SK-N-SH (cell line): ENCODE data around the gene ANXA7. TPM values are rescaled to one million over a fixed set of nuclear protein-coding genes. Genes with fewer than 3 reads are reported as not detected.
"Not testable (repeated sequence)": the region's sequence is repeated elsewhere in the genome, so short reads cannot be mapped to it uniquely, and the experiment has no call there.

Experiments
- CTCF ChIA-PET: fragments of 300-600, 350-600 bp; formaldehyde crosslinking; extraction: SDS; loops from one replicate; lab custom pipeline; 2021; lab: Yijun Ruan, JAX
- POLR2A ChIA-PET: fragments of 350-600 bp; sonication (Branson Sonifier 250); formaldehyde crosslinking; extraction: SDS; loops from one replicate; lab custom pipeline; 2020; ENCODE audit warnings: antibody characterized with exemption, inconsistent platforms; lab: Yijun Ruan, JAX
- DNase-seq: peaks from one replicate; pipeline ENCODE4 v3.0.0; 2012
- H2AFZ ChIP-seq: fragments of 200-600 bp; sonication (generic); 2 replicates; pipeline ENCODE4 v1.8.1; 2016; ENCODE audit warnings: antibody characterized with exemption, mild to moderate bottlenecking, low read depth
- H3F3A ChIP-seq: fragments of 200-600 bp; sonication (generic); replicated peaks from 2 replicates; pipeline ENCODE3; 2016; ENCODE audit warnings: antibody characterized with exemption, mild to moderate bottlenecking; ENCODE audit not compliant: insufficient read depth
- H3K27ac ChIP-seq, 2 experiments: fragments of 200-500 bp in 1 of 2; fragments of 200-600 bp in 1 of 2; sonication (Bioruptor generic) in 1 of 2; sonication (generic), shearing (Covaris generic) in 1 of 2; 2 replicates each; pipeline versions ENCODE4 v1.5.1 to v1.6.1; 2014 to 2016; ENCODE audit warnings: low read depth in 2 of 2, inconsistent platforms in 1 of 2, low read length in 1 of 2, mild to moderate bottlenecking in 1 of 2, mixed read lengths in 1 of 2
- H3K27me3 ChIP-seq: fragments of 200-600 bp; sonication (generic), shearing (Covaris generic); 2 replicates; pipeline ENCODE4 v1.6.1; 2016; ENCODE audit warnings: mixed run types; ENCODE audit not compliant: insufficient read depth
- H3K36me3 ChIP-seq, 2 experiments: fragments of 200-500 bp in 1 of 2; fragments of 200-600 bp in 1 of 2; sonication (Bioruptor generic) in 1 of 2; sonication (generic) in 1 of 2; replicated peaks in 1 of 2; 2 replicates each; pipeline versions ENCODE3 to v1.5.1; 2014 to 2016; ENCODE audit warnings: low read length in 1 of 2, mild to moderate bottlenecking in 1 of 2; ENCODE audit not compliant: insufficient read depth in 2 of 2, control insufficient read depth in 1 of 2
- H3K4me1 ChIP-seq, 2 experiments: fragments of 200-500 bp in 1 of 2; fragments of 200-600 bp in 1 of 2; sonication (Bioruptor generic) in 1 of 2; sonication (generic), shearing (Covaris generic) in 1 of 2; 2 replicates each; pipeline versions ENCODE4 v1.5.1 to v1.6.1; 2014 to 2016; ENCODE audit warnings: low read depth in 1 of 2, low read length in 1 of 2, mixed run types in 1 of 2; ENCODE audit not compliant: insufficient read depth in 2 of 2, control insufficient read depth in 1 of 2
- H3K4me2 ChIP-seq: fragments of 200-600 bp; sonication (generic), shearing (Covaris generic); 2 replicates; pipeline ENCODE4 v1.6.1; 2017; ENCODE audit warnings: mixed run types
- H3K4me3 ChIP-seq, 2 experiments: fragments of 200-500 bp in 1 of 2; fragments of 200-600 bp in 1 of 2; sonication (Bioruptor generic) in 1 of 2; sonication (generic), shearing (Covaris generic) in 1 of 2; 2 replicates each; pipeline versions ENCODE4 v1.5.1 to v1.8.1; 2014 to 2016; ENCODE audit warnings: low read depth in 2 of 2, inconsistent platforms in 1 of 2, low read length in 1 of 2, mild to moderate bottlenecking in 1 of 2, mixed read lengths in 1 of 2, moderate library complexity in 1 of 2
- H3K79me2 ChIP-seq: fragments of 200-600 bp; sonication (generic); 2 replicates; pipeline ENCODE4 v1.8.1; 2017; ENCODE audit warnings: mild to moderate bottlenecking; ENCODE audit not compliant: insufficient read depth
- H3K9ac ChIP-seq: fragments of 200-600 bp; sonication (generic); 2 replicates; pipeline ENCODE4 v1.6.1; 2017; ENCODE audit warnings: mixed run types
- H3K9me2 ChIP-seq: fragments of 200-600 bp; sonication (generic); 2 replicates; pipeline ENCODE4 v1.6.1; 2017; ENCODE audit warnings: mixed run types
- H3K9me3 ChIP-seq: fragments of 200-600 bp; sonication (generic); 2 replicates; pipeline ENCODE4 v1.6.1; 2017; ENCODE audit warnings: mixed run types, mild to moderate bottlenecking, moderate library complexity
- H4K20me1 ChIP-seq: fragments of 200-600 bp; sonication (generic); 2 replicates; pipeline ENCODE4 v1.6.1; 2017; ENCODE audit warnings: mild to moderate bottlenecking, mixed run types; ENCODE audit not compliant: insufficient read depth
- GABPA ChIP-seq: IDR thresholded peaks from 2 replicates; pipeline ENCODE4 v1.4.0; 2012; ENCODE audit warnings: low read depth, mild to moderate bottlenecking
- GATA2 ChIP-seq: sonication (generic); formaldehyde crosslinking; IDR thresholded peaks from 2 replicates; pipeline ENCODE4 v1.5.0; 2020; ENCODE audit warnings: mild to moderate bottlenecking, missing genetic modification reagents
- TCF12 ChIP-seq: IDR thresholded peaks from 2 replicates; pipeline ENCODE4 v1.4.0; 2012
- WGBS: methylation state at CpG from one replicate; pipeline ENCODE4 v1.1.6; 2017; ENCODE audit warnings: low lambda C conversion rate; 5-methylcytosine and 5-hydroxymethylcytosine counted together
- polyA plus RNA-seq, 3 experiments: library from polyadenylated mRNA; depleted of rRNA; stranded (reverse); fragments of >200 nt; gene quantifications; 2 replicates each; pipeline ENCODE4 v1.2.3, GENCODE V29; 2012
- TF ChIP-seq, protein P1 (sequence below): fragments of 150-350 bp; IDR thresholded peaks from 2 replicates; pipeline ENCODE4 v1.6.1; 2017; ENCODE audit warnings: antibody characterized with exemption, low read length, low read depth, borderline replicate concordance
- TF ChIP-seq, protein P2 (sequence below): fragments of 200-600 bp; sonication (generic); IDR thresholded peaks from 2 replicates; pipeline ENCODE4 v1.6.1; 2017; ENCODE audit warnings: antibody characterized with exemption, mild to moderate bottlenecking, moderate library complexity

Gene ANXA7
- polyA plus RNA-seq, 1 of the 3 experiments (the other 2 are of a cell fraction) = 65.7 TPM

DNA sequence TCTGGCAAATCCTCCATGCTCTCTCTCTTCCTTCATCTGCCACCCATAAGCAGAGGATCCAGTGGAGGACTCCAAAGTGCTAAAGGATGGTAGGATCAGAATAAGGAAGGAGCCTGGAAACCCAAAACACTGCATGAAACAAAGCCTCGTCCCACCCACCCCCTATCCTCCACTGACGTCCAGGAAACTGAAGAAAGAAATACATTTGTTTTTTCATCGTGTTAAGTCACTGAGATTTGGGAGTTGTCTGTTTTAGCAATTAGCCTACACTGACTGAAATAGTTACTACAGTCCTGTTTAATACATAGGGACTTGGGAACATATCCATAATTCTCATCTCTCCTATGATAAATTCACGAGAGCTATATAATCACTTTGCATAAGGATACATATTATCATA, 14.8 kb downstream of the ANXA7 start:
- 93% methylated on average over 4 of the region's 4 CpGs for WGBS
- TF ChIP-seq TCF12 = no peak
- TF ChIP-seq, protein P1, sequence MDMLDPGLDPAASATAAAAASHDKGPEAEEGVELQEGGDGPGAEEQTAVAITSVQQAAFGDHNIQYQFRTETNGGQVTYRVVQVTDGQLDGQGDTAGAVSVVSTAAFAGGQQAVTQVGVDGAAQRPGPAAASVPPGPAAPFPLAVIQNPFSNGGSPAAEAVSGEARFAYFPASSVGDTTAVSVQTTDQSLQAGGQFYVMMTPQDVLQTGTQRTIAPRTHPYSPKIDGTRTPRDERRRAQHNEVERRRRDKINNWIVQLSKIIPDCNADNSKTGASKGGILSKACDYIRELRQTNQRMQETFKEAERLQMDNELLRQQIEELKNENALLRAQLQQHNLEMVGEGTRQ = no peak
- TF ChIP-seq GABPA = no peak
- H3K9me2 ChIP-seq = no peaks in the 10 kb centered on the region
- peaks cover 82% of the 10 kb centered on the region for H3K79me2 ChIP-seq
- ChIA-PET POLR2A (no interaction called here), CTCF (no interaction called here)
- H2AFZ ChIP-seq = no peak overlapping the region
- no peaks in the 10 kb centered on the region for H3K4me1 ChIP-seq
- no peak overlapping the region for H3K9ac ChIP-seq
- no peak for DNase-seq
- H3F3A ChIP-seq = no peaks in the 10 kb centered on the region
- peaks cover 29 to 42% of the 10 kb centered on the region in 2 experiments for H3K36me3 ChIP-seq
- peaks cover 39% of the 10 kb centered on the region for H4K20me1 ChIP-seq
- H3K27me3 ChIP-seq = no peaks in the 10 kb centered on the region
- H3K27ac ChIP-seq = no peak overlapping the region
- no peak overlapping the region for H3K4me2 ChIP-seq
- H3K9me3 ChIP-seq = no peaks in the 10 kb centered on the region
- H3K4me3 ChIP-seq = no peak overlapping the region

GRCh38 chr10:73398024-73398423, 15.8 kb downstream of the ANXA7 start:
- H3K4me2 ChIP-seq = no peak overlapping the region
- peaks cover 29 to 39% of the 10 kb centered on the region in 2 experiments for H3K36me3 ChIP-seq
- no peaks in the 10 kb centered on the region for H3K27me3 ChIP-seq
- 96% methylated on average over 6 of the region's 6 CpGs for WGBS
- ChIA-PET CTCF (interaction anchor here (0.9 to 1.4 kb wide), 2 partner anchors 16 to 134 kb away, joined by 4 to 5 read pairs; no protein-coding TSS in a partner anchor), POLR2A (no interaction called here)
- H3K4me3 ChIP-seq = no peak overlapping the region
- TF ChIP-seq, protein P2, sequence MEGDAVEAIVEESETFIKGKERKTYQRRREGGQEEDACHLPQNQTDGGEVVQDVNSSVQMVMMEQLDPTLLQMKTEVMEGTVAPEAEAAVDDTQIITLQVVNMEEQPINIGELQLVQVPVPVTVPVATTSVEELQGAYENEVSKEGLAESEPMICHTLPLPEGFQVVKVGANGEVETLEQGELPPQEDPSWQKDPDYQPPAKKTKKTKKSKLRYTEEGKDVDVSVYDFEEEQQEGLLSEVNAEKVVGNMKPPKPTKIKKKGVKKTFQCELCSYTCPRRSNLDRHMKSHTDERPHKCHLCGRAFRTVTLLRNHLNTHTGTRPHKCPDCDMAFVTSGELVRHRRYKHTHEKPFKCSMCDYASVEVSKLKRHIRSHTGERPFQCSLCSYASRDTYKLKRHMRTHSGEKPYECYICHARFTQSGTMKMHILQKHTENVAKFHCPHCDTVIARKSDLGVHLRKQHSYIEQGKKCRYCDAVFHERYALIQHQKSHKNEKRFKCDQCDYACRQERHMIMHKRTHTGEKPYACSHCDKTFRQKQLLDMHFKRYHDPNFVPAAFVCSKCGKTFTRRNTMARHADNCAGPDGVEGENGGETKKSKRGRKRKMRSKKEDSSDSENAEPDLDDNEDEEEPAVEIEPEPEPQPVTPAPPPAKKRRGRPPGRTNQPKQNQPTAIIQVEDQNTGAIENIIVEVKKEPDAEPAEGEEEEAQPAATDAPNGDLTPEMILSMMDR = peak; percentile 32
- TF ChIP-seq GATA2 (CRISPR knock-in tag) = no peak
- H3K79me2 ChIP-seq = peaks cover 78% of the 10 kb centered on the region
- H4K20me1 ChIP-seq = peaks cover 31% of the 10 kb centered on the region
- no peak overlapping the region for H3K27ac ChIP-seq
- no peaks in the 10 kb centered on the region for H3K4me1 ChIP-seq
- H3F3A ChIP-seq = no peaks in the 10 kb centered on the region
- H2AFZ ChIP-seq = no peak overlapping the region
- no peak overlapping the region for H3K9ac ChIP-seq
- no peak for DNase-seq
- no peaks in the 10 kb centered on the region for H3K9me3 ChIP-seq
- H3K9me2 ChIP-seq = no peaks in the 10 kb centered on the region

GRCh38 chr10:73394325-73394724, 19.5 kb downstream of the ANXA7 start:
- DNase-seq, H3K9me3 ChIP-seq, H3K4me2 ChIP-seq, H3K9ac ChIP-seq, H3F3A ChIP-seq, POLR2A ChIA-PET, H3K9me2 ChIP-seq, H3K27ac ChIP-seq, CTCF ChIA-PET, H4K20me1 ChIP-seq, H2AFZ ChIP-seq, H3K27me3 ChIP-seq, H3K4me3 ChIP-seq, H3K4me1 ChIP-seq: not testable (repeated sequence)
- Histone ChIP-seq H3K79me2 (peaks cover 59% of the 10 kb centered on the region), H3K36me3 (peaks cover 30 to 57% of the 10 kb centered on the region in 2 experiments)
- WGBS = 93% methylated on average over 3 of the region's 4 CpGs
